Thyroid gland (tissue), 4 donors: ENCODE results near the gene VKORC1. TPM values are rescaled to one million over a fixed set of nuclear protein-coding genes. Genes with fewer than 3 reads are reported as not detected.

Experiments used
- DNase-seq, 2 donors: peaks; one replicate each; pipeline ENCODE4 v3.0.0-alpha.2; 2019
- H3K27ac ChIP-seq, 3 donors: fragments of 200-600 bp; sonication (generic); 1 replicate in 2 of 3; 2 replicates in 1 of 3; pipeline ENCODE4 v1.5.1; 2016 to 2019; ENCODE audit warnings: mild to moderate bottlenecking in 1 of 3, moderate library complexity in 1 of 3
- H3K27me3 ChIP-seq: fragments of 200-600 bp; sonication (generic); one replicate; pipeline ENCODE4 v1.5.1; 2019
- H3K36me3 ChIP-seq, 2 donors: fragments of 200-600 bp; sonication (generic); one replicate each; pipeline ENCODE4 v1.5.1; 2016 to 2019
- H3K4me1 ChIP-seq, 2 donors: fragments of 200-600 bp; sonication (generic); one replicate each; pipeline ENCODE4 v1.5.1; 2017 to 2019
- H3K4me3 ChIP-seq, 3 donors: fragments of 200-600 bp; sonication (generic); replicated peaks in 1 of 3; 1 replicate in 2 of 3; 2 replicates in 1 of 3; pipeline ENCODE4 v1.5.1; 2016; ENCODE audit warnings: mild to moderate bottlenecking in 1 of 3
- H3K9me3 ChIP-seq: fragments of 200-600 bp; sonication (generic); one replicate; pipeline ENCODE4 v1.5.1; 2017
- POLR2A ChIP-seq, 2 donors: fragments of 450-650 bp; IDR thresholded peaks; one replicate each; pipeline ENCODE4 v1.6.1; 2017; ENCODE audit warnings: antibody characterized with exemption in 2 of 2, mild to moderate bottlenecking in 2 of 2, moderate library complexity in 1 of 2
- WGBS, 2 donors: methylation state at CpG; one replicate each; pipeline ENCODE4 v1.1.5; 2017; 5-methylcytosine and 5-hydroxymethylcytosine counted together
- intact Hi-C: fragments of 100-400 bp; cut with DNase I; formaldehyde crosslinking; loops from one replicate; pipeline ENCODE4 v1.15.1; 2023
- total RNA-seq, 4 donors: library from RNA; depleted of rRNA; stranded (reverse); fragments of >200 nt; gene quantifications; one replicate each; pipeline ENCODE4 v1.2.3, GENCODE V29; 2016
- TF ChIP-seq, protein P1 (sequence below), 6 experiments: fragments of 200-600 bp in 3 of 6; fragments of 450-650 bp in 3 of 6; sonication (generic) in 3 of 6; IDR thresholded peaks; one replicate each; pipeline ENCODE4 v1.5.1; 2016 to 2019; ENCODE audit warnings: antibody characterized with exemption in 6 of 6, mild to moderate bottlenecking in 2 of 6, inconsistent platforms in 1 of 6, moderate library complexity in 1 of 6

VKORC1 gene
- total RNA-seq, 4 donors from 2014 or later, result 58.7 to 145 (median 104) TPM

DNA sequence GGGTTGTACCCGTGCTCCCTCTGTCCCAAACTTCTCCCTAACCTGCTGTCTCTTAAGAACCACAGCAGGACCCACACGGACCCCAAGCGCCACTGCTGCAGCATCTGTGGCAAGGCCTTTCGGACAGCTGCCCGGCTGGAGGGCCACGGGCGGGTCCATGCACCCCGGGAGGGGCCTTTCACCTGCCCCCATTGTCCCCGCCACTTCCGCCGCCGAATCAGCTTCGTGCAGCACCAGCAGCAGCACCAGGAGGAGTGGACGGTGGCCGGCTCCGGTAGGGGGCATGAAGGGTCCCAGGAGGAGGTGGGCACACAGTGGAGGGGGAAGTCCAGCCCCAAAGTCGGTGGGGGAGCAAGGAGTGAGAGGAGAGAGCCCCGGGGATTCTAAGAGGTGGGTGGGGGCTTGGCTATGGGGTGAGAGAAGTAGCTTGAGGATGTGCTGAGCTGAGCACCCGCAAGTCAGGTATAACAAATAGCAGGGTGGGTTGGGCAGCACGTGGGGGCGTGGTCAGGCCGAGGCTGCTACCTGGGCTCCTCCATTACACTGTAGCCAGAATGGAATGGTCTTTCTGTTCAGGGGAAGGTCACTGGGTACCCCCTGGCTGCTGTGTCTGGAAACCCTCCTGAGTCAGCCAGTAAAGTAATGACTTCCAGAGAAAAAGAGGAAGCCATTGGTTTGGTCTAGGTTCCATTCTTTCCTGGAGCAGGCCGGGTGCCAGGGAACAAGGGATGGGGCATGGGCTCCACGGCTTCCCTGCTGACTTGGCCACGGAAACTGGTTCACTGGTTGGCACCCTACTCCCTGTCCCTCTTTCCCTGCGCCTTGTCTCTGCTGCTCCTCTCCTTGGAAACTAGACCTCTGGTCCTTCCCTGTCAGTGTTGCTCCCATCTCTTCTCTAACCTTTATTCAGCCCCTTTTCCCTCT, 12.9 kb downstream of the VKORC1 start:
- DNase-seq, result no peak
- intact Hi-C loops, result no loop called here
- no peaks in the 10 kb centered on the region for H3K9me3 ChIP-seq
- no peaks in the 10 kb centered on the region for H3K4me1 ChIP-seq
- 85 to 90% methylated on average over 16 to 26 of the region's 26 CpGs for WGBS, 2 donors
- H3K27me3 ChIP-seq, result no peaks in the 10 kb centered on the region
- TF ChIP-seq, protein P1, sequence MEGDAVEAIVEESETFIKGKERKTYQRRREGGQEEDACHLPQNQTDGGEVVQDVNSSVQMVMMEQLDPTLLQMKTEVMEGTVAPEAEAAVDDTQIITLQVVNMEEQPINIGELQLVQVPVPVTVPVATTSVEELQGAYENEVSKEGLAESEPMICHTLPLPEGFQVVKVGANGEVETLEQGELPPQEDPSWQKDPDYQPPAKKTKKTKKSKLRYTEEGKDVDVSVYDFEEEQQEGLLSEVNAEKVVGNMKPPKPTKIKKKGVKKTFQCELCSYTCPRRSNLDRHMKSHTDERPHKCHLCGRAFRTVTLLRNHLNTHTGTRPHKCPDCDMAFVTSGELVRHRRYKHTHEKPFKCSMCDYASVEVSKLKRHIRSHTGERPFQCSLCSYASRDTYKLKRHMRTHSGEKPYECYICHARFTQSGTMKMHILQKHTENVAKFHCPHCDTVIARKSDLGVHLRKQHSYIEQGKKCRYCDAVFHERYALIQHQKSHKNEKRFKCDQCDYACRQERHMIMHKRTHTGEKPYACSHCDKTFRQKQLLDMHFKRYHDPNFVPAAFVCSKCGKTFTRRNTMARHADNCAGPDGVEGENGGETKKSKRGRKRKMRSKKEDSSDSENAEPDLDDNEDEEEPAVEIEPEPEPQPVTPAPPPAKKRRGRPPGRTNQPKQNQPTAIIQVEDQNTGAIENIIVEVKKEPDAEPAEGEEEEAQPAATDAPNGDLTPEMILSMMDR (IDR thresholded peaks at IDR 0.05), result no peak
- TF ChIP-seq POLR2A (IDR thresholded peaks at IDR 0.05), result no peak
- H3K36me3 ChIP-seq, result peaks cover 45 to 48% of the 10 kb centered on the region in 2 donors
- H3K27ac ChIP-seq, result no peak overlapping the region
- no peak overlapping the region for H3K4me3 ChIP-seq

DNA sequence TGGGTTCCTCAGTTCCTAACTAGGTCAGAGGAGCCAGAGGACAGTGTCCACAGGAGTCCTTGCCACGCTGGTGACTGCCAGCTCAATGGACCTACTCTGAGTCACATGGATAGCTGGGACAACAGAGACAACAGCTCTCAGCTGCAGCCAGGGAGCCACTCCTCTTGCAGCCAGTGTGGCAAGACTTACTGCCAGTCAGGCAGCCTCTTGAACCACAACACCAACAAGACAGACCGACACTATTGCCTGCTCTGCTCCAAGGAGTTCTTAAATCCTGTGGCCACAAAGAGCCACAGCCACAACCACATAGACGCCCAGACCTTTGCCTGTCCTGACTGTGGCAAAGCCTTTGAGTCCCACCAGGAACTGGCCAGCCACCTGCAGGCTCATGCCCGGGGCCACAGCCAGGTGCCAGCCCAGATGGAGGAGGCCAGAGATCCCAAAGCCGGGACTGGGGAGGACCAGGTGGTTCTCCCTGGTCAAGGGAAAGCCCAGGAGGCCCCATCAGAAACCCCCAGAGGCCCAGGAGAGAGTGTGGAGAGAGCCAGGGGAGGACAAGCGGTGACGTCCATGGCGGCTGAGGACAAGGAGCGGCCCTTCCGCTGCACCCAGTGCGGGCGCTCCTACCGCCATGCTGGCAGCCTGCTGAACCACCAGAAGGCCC, 13.7 kb downstream of the VKORC1 start:
- Histone ChIP-seq H3K9me3 (no peaks in the 10 kb centered on the region), H3K36me3 (peaks cover 48 to 49% of the 10 kb centered on the region in 2 donors), H3K27ac (no peak overlapping the region), H3K27me3 (no peaks in the 10 kb centered on the region), H3K4me3 (no peak overlapping the region), H3K4me1 (no peaks in the 10 kb centered on the region)
- intact Hi-C loops, result no loop called here
- no peak for DNase-seq
- no peak for TF ChIP-seq POLR2A (IDR thresholded peaks at IDR 0.05)
- TF ChIP-seq, protein P1 (IDR thresholded peaks at IDR 0.05), result no peak
- WGBS, 2 donors, result 84 to 86% methylated on average over 5 to 10 of the region's 13 CpGs

DNA sequence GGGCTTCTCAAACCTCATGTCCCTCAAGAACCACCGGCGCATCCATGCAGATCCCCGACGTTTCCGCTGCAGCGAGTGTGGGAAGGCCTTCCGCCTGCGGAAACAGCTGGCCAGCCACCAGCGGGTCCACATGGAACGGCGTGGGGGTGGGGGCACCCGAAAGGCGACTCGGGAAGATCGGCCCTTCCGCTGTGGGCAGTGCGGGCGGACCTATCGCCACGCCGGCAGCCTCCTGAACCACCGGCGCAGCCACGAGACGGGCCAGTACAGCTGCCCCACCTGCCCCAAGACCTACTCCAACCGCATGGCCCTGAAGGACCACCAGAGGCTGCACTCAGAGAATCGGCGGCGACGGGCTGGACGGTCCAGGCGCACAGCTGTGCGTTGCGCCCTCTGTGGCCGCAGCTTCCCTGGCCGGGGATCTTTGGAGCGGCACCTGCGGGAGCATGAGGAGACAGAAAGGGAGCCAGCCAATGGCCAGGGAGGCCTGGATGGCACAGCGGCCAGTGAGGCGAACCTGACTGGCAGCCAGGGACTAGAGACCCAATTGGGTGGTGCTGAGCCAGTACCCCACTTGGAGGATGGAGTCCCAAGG, 14.5 kb downstream of the VKORC1 start:
- H3K36me3 ChIP-seq, result peaks cover 48 to 49% of the 10 kb centered on the region in 2 donors
- no peak overlapping the region for H3K4me3 ChIP-seq
- no peak overlapping the region for H3K27ac ChIP-seq
- H3K27me3 ChIP-seq, result no peaks in the 10 kb centered on the region
- peaks cover 4 to 6% of the 10 kb centered on the region in 2 donors for H3K4me1 ChIP-seq
- WGBS, 2 donors, result 95% methylated on average over 15 to 40 of the region's 40 CpGs
- intact Hi-C loops, result no loop called here
- DNase-seq, result no peak
- no peaks in the 10 kb centered on the region for H3K9me3 ChIP-seq
- TF ChIP-seq, protein P1 (IDR thresholded peaks at IDR 0.05), result no peak
- TF ChIP-seq POLR2A (IDR thresholded peaks at IDR 0.05), result no peak

DNA sequence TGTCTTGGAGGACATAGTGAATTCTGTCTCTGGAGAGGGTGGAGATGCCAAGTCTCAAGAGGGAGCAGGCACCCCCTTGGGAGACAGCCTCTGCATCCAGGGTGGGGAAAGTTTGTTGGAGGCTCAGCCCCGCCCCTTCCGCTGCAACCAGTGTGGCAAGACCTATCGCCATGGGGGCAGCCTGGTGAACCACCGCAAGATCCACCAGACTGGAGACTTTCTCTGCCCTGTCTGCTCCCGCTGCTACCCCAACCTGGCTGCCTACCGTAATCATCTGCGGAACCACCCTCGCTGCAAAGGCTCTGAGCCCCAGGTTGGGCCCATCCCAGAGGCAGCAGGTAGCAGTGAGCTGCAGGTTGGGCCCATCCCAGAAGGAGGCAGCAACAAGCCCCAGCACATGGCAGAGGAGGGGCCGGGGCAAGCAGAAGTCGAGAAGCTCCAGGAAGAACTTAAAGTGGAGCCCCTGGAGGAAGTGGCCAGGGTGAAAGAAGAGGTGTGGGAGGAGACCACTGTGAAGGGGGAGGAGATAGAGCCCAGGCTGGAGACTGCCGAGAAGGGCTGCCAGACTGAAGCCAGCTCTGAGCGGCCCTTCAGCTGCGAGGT, 15.2 kb downstream of the VKORC1 start:
- Histone ChIP-seq H3K9me3 (no peaks in the 10 kb centered on the region), H3K4me3 (no peak overlapping the region), H3K4me1 (peaks cover 10 to 11% of the 10 kb centered on the region in 2 donors), H3K36me3 (peaks cover 48 to 49% of the 10 kb centered on the region in 2 donors), H3K27ac (no peak overlapping the region), H3K27me3 (no peaks in the 10 kb centered on the region)
- WGBS, 2 donors, result 82 to 89% methylated on average over 7 to 13 of the region's 13 CpGs
- no peak for DNase-seq
- intact Hi-C loops, result no loop called here
- TF ChIP-seq, protein P1 (IDR thresholded peaks at IDR 0.05), result no peak
- TF ChIP-seq POLR2A (IDR thresholded peaks at IDR 0.05), result no peak
